HG02759 (cell line): ENCODE results near the gene ELMOD3.
A peak's percentile ranks its signal among the peaks of the same experiment; 100 is the strongest.
"Not testable (repeated sequence)": the region's sequence is repeated elsewhere in the genome, so short reads cannot be mapped to it uniquely, and the experiment has no call there.

Source experiments
- ATAC-seq: cut with Tn5 transposase; IDR thresholded peaks from one replicate; pipeline ENCODE4 v1.9.1; 2021; ENCODE audit warnings: mild to moderate bottlenecking, moderate library complexity; ENCODE audit not compliant: unreplicated experiment

The ELMOD3 gene

GRCh38 chr2:85369500-85369899, 14.9 kb downstream of the ELMOD3 start:
- no peak for ATAC-seq

- no peak for ATAC-seq
Observed at GRCh38 chr2:85371045-85371444, 16.5 kb downstream of the ELMOD3 start.

- ATAC-seq: no peak
Observed at GRCh38 chr2:85376291-85377065, 21.9 kb downstream of the ELMOD3 start.

DNA sequence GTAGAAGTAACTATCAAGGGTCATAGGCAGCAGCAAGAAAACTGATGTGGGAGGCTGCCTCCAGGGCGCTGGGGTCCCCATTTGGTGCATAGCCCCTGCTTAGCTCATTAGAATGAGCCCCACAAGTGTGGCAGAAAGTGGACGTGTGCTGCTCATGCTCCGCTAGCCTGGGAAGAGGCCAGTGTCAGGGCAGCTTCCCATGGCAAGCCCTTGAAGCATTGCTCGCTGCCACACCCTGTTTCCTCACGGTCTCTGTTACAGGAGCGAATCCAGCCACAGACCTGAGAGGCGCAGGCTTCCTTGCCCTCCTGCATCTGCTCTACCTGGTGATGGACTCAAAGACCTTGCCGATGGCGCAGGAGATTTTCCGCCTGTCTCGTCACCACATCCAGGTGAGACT, 22.5 kb downstream of the ELMOD3 start:
- no peak for ATAC-seq

DNA sequence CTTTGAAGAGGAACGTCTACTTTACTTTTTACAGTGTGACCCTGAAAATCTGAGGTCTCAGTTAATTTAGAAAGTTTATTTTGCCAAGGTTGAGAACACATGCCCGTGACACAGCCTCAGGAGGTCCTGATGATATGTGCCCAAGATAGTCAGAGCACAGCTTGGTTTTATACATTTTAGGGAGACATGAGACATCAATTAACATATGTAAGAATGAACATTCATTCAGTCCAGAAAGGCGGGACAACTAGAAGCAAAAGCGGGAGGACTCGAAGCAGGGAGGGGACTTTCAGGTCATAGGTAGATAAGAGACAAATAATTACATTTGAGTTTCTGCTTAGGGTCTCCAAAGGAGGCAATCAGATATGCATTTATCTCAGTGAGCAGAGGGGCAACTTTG, 23.7 kb downstream of the ELMOD3 start:
- no peak for ATAC-seq

- no peak for ATAC-seq
Observed at GRCh38 chr2:85380048-85380447, 25.5 kb downstream of the ELMOD3 start.

DNA sequence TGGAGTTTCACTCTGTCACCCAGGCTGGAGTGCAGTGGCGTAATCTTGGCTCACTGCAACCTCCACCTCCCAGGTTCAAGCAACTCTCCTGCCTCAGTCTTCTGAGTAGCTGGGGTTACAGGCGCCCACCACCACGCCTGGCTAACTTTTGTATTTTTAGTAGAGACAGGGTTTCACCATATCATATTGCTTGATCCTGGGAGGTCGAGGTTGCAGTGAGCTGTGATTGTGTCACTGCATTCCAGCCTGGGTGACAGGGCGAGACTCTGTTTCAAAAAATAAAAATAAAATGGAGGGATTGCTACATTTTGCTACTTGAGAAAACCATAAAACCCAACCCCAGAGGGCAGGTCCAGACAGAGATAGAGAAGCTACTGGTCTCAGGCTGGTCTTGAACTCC, 28.6 kb downstream of the ELMOD3 start:
- ATAC-seq: not testable (repeated sequence)

DNA sequence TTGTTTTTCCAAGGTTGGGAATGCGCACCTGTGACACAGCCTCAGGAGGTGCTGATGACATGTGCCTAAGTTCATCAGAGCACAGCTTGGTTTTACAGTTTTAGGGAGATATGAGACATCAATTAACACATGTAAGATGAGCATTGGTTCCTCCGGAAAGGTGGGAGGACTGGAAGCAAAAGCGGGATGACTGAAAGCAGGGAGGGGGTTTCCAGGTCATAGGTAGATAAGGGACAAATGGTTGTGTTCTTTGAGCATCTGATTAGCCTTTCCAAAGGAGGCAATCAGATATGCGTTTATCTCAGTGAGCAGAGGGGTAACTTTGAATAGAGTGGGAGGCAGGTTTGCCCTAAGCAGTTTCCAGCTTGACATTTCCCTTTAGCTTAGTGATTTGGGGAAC, 29.3 kb downstream of the ELMOD3 start:
- no peak for ATAC-seq

GRCh38 chr2:85385746-85386145, 31.2 kb downstream of the ELMOD3 start:
- no peak for ATAC-seq

DNA sequence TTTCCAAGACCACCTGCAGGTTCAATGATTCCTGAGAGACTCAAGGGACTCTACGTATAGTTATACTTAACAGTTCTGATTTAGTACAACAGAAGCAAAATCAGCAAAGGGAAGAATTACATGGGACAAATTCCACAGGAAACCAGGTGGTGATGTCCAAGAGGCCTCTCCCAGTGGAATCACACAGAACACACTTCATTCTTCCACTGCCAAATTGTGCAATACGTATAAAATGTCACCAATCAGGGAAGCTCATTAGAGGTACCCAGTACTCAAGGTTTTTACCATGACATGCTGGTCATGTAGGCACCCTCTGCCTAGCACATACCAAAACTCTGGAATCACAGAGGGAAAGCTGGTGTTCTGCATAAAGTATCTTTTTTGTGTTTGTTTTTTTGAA, 33.2 kb downstream of the ELMOD3 start:
- no peak for ATAC-seq

DNA sequence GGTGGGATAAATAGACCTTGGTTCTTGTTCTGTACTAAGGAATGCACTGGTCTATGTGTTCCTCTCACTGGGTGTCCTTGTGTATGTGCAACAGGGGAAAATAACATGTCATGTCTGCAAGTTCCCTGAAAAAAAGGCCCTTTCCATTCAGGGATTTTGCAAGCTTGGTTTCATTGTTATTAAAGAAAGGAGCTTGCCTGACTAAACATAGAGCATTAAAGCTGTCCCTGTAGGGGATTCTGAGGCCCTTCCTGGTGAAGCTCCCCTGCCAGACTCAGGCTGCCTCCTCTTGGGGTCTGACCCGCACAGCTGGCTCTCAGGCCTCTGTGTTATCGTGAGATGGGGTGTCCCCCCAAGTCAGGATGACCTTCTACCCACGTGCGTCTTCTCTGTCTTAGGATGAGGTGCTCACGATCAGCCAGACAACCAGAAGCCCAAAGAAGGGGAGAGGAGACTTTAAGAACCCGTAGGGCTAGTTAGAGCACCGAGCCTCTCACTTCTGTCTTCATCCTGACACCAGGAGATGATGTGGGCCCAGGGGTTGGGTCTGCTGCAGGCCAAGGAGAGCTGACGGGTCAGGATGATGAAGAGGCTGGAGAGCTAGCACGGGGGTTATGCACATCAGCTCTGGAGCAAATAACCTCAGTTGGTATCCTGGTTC, 34.4 kb downstream of the ELMOD3 start:
- no peak for ATAC-seq

GRCh38 chr2:85390941-85391669, 36.5 kb downstream of the ELMOD3 start:
- ATAC-seq: peak; percentile 33

- no peak for ATAC-seq
Observed at GRCh38 chr2:85393836-85394235, 39.3 kb downstream of the ELMOD3 start.

- no peak for ATAC-seq
Observed at GRCh38 chr2:85394261-85394681, 39.7 kb downstream of the ELMOD3 start.

DNA sequence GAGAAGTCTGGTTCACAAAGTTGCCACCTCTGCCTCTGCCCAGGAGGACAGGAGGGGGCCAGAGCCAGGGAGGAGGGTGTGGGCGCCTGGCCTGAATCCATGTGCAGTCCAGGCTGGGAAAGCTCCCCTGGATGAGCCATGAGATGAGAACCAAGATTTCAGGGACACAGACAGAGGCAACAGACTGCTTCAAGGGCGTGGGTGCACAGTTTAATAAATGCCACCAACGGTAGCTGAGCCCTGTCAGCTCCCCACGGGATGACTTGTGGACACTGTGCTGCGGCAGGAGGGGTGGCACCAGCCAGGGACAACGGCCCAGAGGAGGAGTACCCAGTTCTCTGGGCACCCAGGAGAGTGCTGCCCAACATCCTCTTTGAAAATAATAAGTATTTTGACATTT, 40.4 kb downstream of the ELMOD3 start:
- ATAC-seq: no peak

GRCh38 chr2:85395912-85396475, 41.4 kb downstream of the ELMOD3 start:
- ATAC-seq: no peak

DNA sequence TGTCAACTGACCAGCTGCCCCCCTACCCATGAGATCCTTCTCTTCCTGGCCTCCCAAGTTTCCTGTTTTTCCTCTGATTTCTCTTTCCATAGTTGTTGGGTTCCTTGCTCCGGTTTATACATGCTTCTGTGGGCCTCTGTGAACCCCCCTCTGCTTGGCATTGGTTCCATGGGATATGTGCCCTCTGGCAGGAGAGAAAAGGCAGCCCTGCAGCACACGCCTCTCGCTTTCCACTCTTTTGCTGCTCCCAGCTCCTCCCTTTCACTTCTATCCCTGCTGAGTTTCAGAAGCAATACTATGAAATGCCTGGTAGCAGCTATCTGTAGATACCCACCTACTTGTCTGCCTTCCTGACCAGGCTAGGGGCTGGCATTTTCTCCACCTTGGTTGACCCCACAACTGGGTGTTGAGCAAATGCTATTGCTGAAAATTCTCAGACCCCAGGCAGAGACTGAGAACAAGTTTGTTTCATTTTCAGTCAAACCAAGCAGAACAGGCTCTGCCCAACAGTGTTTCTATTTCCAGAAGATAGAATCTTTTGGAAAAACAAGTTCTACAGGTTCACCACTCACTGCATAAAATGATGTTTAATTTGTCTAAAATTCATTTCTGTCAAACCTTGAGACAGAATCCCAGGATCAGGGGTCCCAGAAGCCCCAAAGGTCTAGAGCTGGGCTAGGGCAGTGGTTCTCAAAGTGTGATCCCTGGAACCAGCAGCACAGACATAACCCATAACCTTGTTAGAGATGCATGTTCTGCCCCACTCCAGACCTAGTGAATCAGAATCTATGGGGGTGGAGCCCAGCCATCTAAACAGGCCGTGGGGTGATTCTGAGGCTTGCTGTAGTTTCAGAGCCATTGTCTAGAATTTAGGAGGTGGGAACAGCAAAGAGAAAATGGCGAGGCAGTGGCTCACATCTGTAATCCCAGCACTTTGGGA, 42.2 kb downstream of the ELMOD3 start:
- no peak for ATAC-seq

- ATAC-seq: no peak
Observed at GRCh38 chr2:85397925-85398331, 43.4 kb downstream of the ELMOD3 start.

GRCh38 chr2:85398426-85399182, 44.0 kb downstream of the ELMOD3 start:
- no peak for ATAC-seq

- no peak for ATAC-seq
Observed at GRCh38 chr2:85399183-85399455, 44.5 kb downstream of the ELMOD3 start.
